ENCODE data around the gene A1BG. TPM values are rescaled to one million over a fixed set of nuclear protein-coding genes. Genes with fewer than 3 reads are reported as not detected.

Gene A1BG
- total and polyA plus RNA-seq, 4 donors: 1.2 to 53.4 (median 18.6) TPM

- ATAC-seq (ENCODE audit: insufficient read depth, low FRiP score) (no peak), DNase-seq (no peak)
- Histone ChIP-seq H3K36me3 (ENCODE audit: control insufficient read depth in 4 of 4, insufficient read depth in 4 of 4, low read length in 4 of 4) (peaks cover 0 to 5% (median 0%) of the 10 kb centered on the region in 4 donors), H3K4me1 (ENCODE audit: control insufficient read depth in 5 of 5, insufficient read depth in 5 of 5, low read length in 5 of 5) (peaks cover 0 to 7% (median 0%) of the 10 kb centered on the region in 5 donors), H3K9me3 (ENCODE audit: control insufficient read depth in 4 of 4, insufficient read depth in 3 of 4, low read length in 3 of 4) (peaks cover 0 to 2% (median 0%) of the 10 kb centered on the region in 4 donors), H3K27ac (ENCODE audit: low read depth in 1 of 2, low read length in 1 of 2) (no peak overlapping the region), H3K4me3 (no peak overlapping the region), H3K27me3 (ENCODE audit: control insufficient read depth in 3 of 3, insufficient read depth in 3 of 3, low read length in 2 of 3) (no peaks in the 10 kb centered on the region), H3K9ac (ENCODE audit: insufficient read depth in 1 of 2, low read length in 2 of 2) (no peak overlapping the region)
- WGBS, 2 donors: 88 to 91% methylated on average over 57 to 68 of the region's 68 CpGs
- no peak for TF ChIP-seq CTCF (IDR thresholded peaks at IDR 0.05; ENCODE audit: control extremely low read depth, extremely low read depth)
Measured at GRCh38 chr19:58368561-58369360, 15.5 kb upstream of the A1BG start.

GRCh38 chr19:58367698-58368454, 14.6 kb upstream of the A1BG start:
- no peak for DNase-seq
- ATAC-seq (ENCODE audit: insufficient read depth, low FRiP score): no peak
- Histone ChIP-seq H3K9ac (ENCODE audit: insufficient read depth in 1 of 2, low read length in 2 of 2) (no peak overlapping the region), H3K9me3 (ENCODE audit: control insufficient read depth in 4 of 4, insufficient read depth in 3 of 4, low read length in 3 of 4) (peaks cover 0 to 2% (median 0%) of the 10 kb centered on the region in 4 donors), H3K27me3 (ENCODE audit: control insufficient read depth in 3 of 3, insufficient read depth in 3 of 3, low read length in 2 of 3) (no peaks in the 10 kb centered on the region), H3K4me3 (no peak overlapping the region), H3K27ac (ENCODE audit: low read depth in 1 of 2, low read length in 1 of 2) (no peak overlapping the region), H3K4me1 (ENCODE audit: control insufficient read depth in 5 of 5, insufficient read depth in 5 of 5, low read length in 5 of 5) (peaks cover 0 to under 1% (median 0%) of the 10 kb centered on the region in 5 donors), H3K36me3 (ENCODE audit: control insufficient read depth in 4 of 4, insufficient read depth in 4 of 4, low read length in 4 of 4) (peaks cover 0 to 5% (median 0%) of the 10 kb centered on the region in 4 donors)
- 63 to 69% methylated on average over 96 to 106 of the region's 106 CpGs for WGBS, 2 donors
- TF ChIP-seq CTCF (IDR thresholded peaks at IDR 0.05; ENCODE audit: control extremely low read depth, extremely low read depth): no peak

- Histone ChIP-seq H3K9ac (ENCODE audit: insufficient read depth in 1 of 2, low read length in 2 of 2) (no peak overlapping the region), H3K4me1 (ENCODE audit: control insufficient read depth in 5 of 5, insufficient read depth in 5 of 5, low read length in 5 of 5) (peaks cover 0 to 3% (median 0%) of the 10 kb centered on the region in 5 donors), H3K9me3 (ENCODE audit: control insufficient read depth in 4 of 4, insufficient read depth in 3 of 4, low read length in 3 of 4) (peaks cover 0 to 3% (median 0%) of the 10 kb centered on the region in 4 donors), H3K36me3 (ENCODE audit: control insufficient read depth in 4 of 4, insufficient read depth in 4 of 4, low read length in 4 of 4) (peaks cover 0 to 5% (median 0%) of the 10 kb centered on the region in 4 donors), H3K27ac (ENCODE audit: low read depth in 1 of 2, low read length in 1 of 2) (no peak overlapping the region), H3K27me3 (ENCODE audit: control insufficient read depth in 3 of 3, insufficient read depth in 3 of 3, low read length in 2 of 3) (no peaks in the 10 kb centered on the region), H3K4me3 (no peak overlapping the region)
- DNase-seq (no peak), ATAC-seq (ENCODE audit: insufficient read depth, low FRiP score) (no peak)
- 93% methylated on average over 32 of the region's 32 CpGs for WGBS, 2 donors
- no peak for TF ChIP-seq CTCF (IDR thresholded peaks at IDR 0.05; ENCODE audit: control extremely low read depth, extremely low read depth)
Measured at GRCh38 chr19:58366585-58367430, 13.5 kb upstream of the A1BG start.
